Activated T-helper 17 cell treated with anti-CD3 and anti-CD28 coated beads, Interleukin-2, amount 50 U/mL, for 72 hours (primary cell): Measurements from ENCODE around the gene RAB26. TPM values are rescaled to one million over a fixed set of nuclear protein-coding genes. Genes with fewer than 3 reads are reported as not detected.
"Not testable (repeated sequence)": the region's sequence is repeated elsewhere in the genome, so short reads cannot be mapped to it uniquely, and the experiment has no call there.

ENCODE experiments used
- ATAC-seq: fragments of 150-1000 bp; cut with Tn5 transposase; replicated peaks from 2 replicates; pipeline ENCODE4 v1.10.0; 2021; ENCODE audit warnings: mild to moderate bottlenecking, moderate library complexity
- H3K27ac Mint-ChIP-seq: one replicate; pipeline ENCODE4 v1.8.0; 2022; ENCODE audit warnings: mixed read lengths
- H3K27me3 Mint-ChIP-seq: one replicate; pipeline ENCODE4 v1.8.0; 2022; ENCODE audit warnings: mixed read lengths
- H3K36me3 Mint-ChIP-seq: one replicate; pipeline ENCODE4 v1.8.0; 2022; ENCODE audit warnings: low read depth, mild to moderate bottlenecking, mixed read lengths
- H3K4me1 Mint-ChIP-seq: one replicate; pipeline ENCODE4 v1.8.0; 2022; ENCODE audit warnings: mixed read lengths
- H3K4me3 Mint-ChIP-seq: one replicate; pipeline ENCODE4 v1.8.0; 2022; ENCODE audit warnings: mild to moderate bottlenecking, mixed read lengths
- H3K9me3 Mint-ChIP-seq: one replicate; pipeline ENCODE4 v1.8.0; 2022; ENCODE audit warnings: mixed read lengths
- total RNA-seq, 2 donors: library from RNA; stranded (reverse); gene quantifications; one replicate each; pipeline ENCODE4 v1.2.3, GENCODE V29; 2022

RAB26 gene
- total RNA-seq, 2 donors from 2014 or later, result 0.28 to 0.34 TPM

DNA sequence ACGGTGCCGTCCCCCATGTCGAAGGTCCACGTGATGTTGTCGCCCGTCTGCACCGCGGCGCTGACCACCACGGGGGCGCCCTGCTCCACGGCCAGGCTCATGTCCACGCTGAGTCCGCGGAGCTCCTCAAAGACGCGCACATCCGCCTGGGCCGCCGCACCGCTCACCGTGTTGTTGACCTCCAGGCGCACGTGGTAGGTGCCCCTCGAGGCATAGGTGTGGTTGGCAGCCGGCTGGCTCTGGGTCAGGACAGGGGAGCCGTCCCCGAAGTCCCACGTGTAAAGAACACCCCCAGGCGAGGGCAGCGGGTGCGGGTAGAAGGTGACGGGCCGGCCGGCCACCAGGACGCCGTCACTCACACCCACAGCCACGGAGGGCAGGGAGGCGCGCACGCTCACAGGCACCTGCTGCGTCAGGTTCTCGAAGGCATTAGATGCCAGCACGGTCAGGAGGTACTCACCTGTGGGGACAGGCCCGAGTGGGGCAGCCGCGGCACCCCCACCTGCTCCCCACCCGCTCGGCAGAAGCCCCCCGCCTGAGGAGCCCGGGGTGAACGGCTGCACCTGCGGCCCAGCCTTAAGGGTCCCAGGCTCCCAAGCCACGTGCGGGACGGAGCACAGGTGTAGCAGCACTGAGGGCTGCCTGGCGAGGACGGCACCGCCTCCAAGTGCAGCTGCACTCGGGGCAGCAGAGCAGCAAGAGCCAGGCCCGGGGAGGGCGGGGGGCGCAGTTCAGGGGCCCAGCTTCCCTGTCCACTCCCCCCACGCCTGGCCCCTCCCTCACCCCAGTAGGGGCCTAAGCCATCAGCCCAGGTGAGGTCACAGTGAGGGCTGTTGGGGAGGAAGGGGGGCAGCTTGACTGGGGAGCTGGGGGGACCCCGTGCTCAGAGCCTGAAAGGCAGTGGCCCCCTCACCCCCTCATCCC is 36.8 kb upstream of the RAB26 start:
- H3K27ac Mint-ChIP-seq, H3K4me3 Mint-ChIP-seq, ATAC-seq, H3K27me3 Mint-ChIP-seq, H3K9me3 Mint-ChIP-seq, H3K36me3 Mint-ChIP-seq, H3K4me1 Mint-ChIP-seq: not testable (repeated sequence)

DNA sequence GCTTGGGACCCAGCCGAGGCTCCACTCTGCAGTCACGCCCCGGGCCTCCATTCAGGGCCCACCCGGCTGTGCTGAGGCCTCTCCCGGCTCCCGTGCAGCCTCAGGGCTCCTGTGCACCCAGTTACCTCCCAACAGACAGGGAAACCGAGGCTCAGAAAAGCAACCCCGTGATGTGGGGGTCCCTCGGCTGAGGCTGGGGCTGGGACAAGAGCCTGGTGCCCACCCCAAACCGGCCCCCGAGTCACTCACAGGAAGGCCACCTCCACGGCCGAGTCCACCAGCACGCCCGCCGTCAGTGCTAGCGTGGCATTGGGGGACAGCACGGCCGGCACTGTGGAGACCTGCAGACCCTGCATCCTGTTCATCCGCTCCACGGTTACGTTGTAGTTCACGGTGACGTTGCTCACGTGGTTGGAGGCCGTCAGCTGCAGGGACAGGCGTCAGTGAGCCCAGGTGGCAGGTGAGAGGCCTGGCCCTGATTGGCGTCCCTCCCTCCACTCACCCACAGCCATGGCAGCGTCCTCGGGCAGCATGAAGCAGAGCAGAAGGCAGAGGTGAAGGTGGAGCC is 35.8 kb upstream of the RAB26 start:
- not testable (repeated sequence) for H3K4me1 Mint-ChIP-seq, H3K4me3 Mint-ChIP-seq, H3K27me3 Mint-ChIP-seq

GRCh38 chr16:2114225-2114624 is 34.2 kb upstream of the RAB26 start:
- not testable (repeated sequence) for H3K36me3 Mint-ChIP-seq, ATAC-seq, H3K4me1 Mint-ChIP-seq, H3K27me3 Mint-ChIP-seq, H3K27ac Mint-ChIP-seq, H3K4me3 Mint-ChIP-seq, H3K9me3 Mint-ChIP-seq

More for the DNA sequence above, 35.8 kb upstream of the RAB26 start:
- not testable (repeated sequence) for ATAC-seq, H3K9me3 Mint-ChIP-seq, H3K36me3 Mint-ChIP-seq, H3K27ac Mint-ChIP-seq

GRCh38 chr16:2114885-2115590 is 33.4 kb upstream of the RAB26 start:
- H3K9me3 Mint-ChIP-seq, ATAC-seq, H3K4me3 Mint-ChIP-seq, H3K36me3 Mint-ChIP-seq, H3K4me1 Mint-ChIP-seq, H3K27me3 Mint-ChIP-seq, H3K27ac Mint-ChIP-seq: not testable (repeated sequence)

GRCh38 chr16:2115591-2115973 is 32.8 kb upstream of the RAB26 start:
- Mint-ChIP-seq H3K4me1 (no peaks in the 10 kb centered on the region), H3K27ac (no peak overlapping the region), H3K9me3 (no peaks in the 10 kb centered on the region), H3K27me3 (no peaks in the 10 kb centered on the region), H3K36me3 (no peaks in the 10 kb centered on the region), H3K4me3 (no peak overlapping the region)
- no peak for ATAC-seq

DNA sequence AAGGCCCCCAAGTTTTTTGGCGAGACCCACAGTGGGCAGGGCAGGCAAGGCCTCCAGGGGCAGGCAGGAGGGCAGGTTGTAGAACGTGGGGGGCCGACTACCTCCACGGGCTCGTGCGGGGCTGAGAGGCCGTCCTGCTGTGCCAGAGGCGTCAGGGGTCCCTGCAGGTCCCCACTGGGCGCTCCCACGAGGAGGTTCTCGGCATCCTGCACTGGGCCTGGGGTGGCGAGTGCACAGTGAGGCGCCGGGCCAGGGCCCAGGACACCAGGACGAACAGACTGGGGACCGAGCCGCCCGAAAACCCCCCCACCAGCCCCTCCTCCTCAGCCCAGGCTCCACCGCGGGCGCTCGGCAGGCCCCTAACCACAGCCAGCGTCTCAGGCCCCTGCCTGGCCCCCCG is 32.0 kb upstream of the RAB26 start:
- not testable (repeated sequence) for H3K4me1 Mint-ChIP-seq, H3K27me3 Mint-ChIP-seq, H3K4me3 Mint-ChIP-seq, H3K36me3 Mint-ChIP-seq, ATAC-seq, H3K9me3 Mint-ChIP-seq, H3K27ac Mint-ChIP-seq

DNA sequence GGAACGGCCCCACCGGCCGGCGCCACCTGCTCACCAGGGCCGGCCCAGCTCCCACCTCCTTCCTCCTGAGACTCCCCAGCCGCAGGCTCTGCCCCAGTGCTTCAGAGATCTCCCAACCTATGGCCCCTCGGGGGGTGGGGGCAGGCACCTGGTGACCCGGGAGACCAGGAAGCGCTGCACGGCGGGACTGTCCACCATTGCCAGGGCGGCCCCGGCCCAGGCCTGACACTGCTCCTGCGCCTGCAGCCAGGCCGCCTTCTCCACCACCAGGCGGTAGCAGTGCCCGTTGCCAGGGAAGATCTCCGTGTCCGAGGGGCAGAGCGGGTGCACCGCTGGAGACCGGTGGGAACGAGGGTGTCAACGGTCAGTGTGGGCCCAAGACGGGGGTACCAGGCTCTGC is 31.1 kb upstream of the RAB26 start:
- H3K27me3 Mint-ChIP-seq, ATAC-seq, H3K9me3 Mint-ChIP-seq, H3K27ac Mint-ChIP-seq, H3K36me3 Mint-ChIP-seq, H3K4me1 Mint-ChIP-seq, H3K4me3 Mint-ChIP-seq: not testable (repeated sequence)

GRCh38 chr16:2117960-2118722 is 30.3 kb upstream of the RAB26 start:
- not testable (repeated sequence) for H3K36me3 Mint-ChIP-seq, H3K4me3 Mint-ChIP-seq, ATAC-seq, H3K27ac Mint-ChIP-seq, H3K4me1 Mint-ChIP-seq, H3K9me3 Mint-ChIP-seq, H3K27me3 Mint-ChIP-seq

GRCh38 chr16:2121325-2121724 is 27.1 kb upstream of the RAB26 start:
- peak; percentile 72 for ATAC-seq

GRCh38 chr16:2121853-2122252 is 26.6 kb upstream of the RAB26 start:
- H3K4me1 Mint-ChIP-seq, result no peaks in the 10 kb centered on the region
- H3K27ac Mint-ChIP-seq, result no peak overlapping the region
- no peaks in the 10 kb centered on the region for H3K36me3 Mint-ChIP-seq
- H3K27me3 Mint-ChIP-seq, result no peaks in the 10 kb centered on the region
- ATAC-seq, result peak; percentile 7
- no peaks in the 10 kb centered on the region for H3K9me3 Mint-ChIP-seq
- H3K4me3 Mint-ChIP-seq, result no peak overlapping the region

More at GRCh38 chr16:2121325-2121724, 27.1 kb upstream of the RAB26 start:
- H3K27me3 Mint-ChIP-seq, H3K27ac Mint-ChIP-seq, H3K36me3 Mint-ChIP-seq, H3K4me3 Mint-ChIP-seq, H3K4me1 Mint-ChIP-seq, H3K9me3 Mint-ChIP-seq: not testable (repeated sequence)

GRCh38 chr16:2122429-2122828 is 26.0 kb upstream of the RAB26 start:
- no peaks in the 10 kb centered on the region for H3K4me1 Mint-ChIP-seq
- H3K9me3 Mint-ChIP-seq, result no peaks in the 10 kb centered on the region
- no peaks in the 10 kb centered on the region for H3K27me3 Mint-ChIP-seq
- no peak overlapping the region for H3K27ac Mint-ChIP-seq
- H3K4me3 Mint-ChIP-seq, result no peak overlapping the region
- no peak for ATAC-seq
- no peaks in the 10 kb centered on the region for H3K36me3 Mint-ChIP-seq

GRCh38 chr16:2122934-2123683 is 25.3 kb upstream of the RAB26 start:
- H3K4me1 Mint-ChIP-seq, H3K27ac Mint-ChIP-seq, H3K9me3 Mint-ChIP-seq, ATAC-seq, H3K36me3 Mint-ChIP-seq, H3K27me3 Mint-ChIP-seq, H3K4me3 Mint-ChIP-seq: not testable (repeated sequence)

DNA sequence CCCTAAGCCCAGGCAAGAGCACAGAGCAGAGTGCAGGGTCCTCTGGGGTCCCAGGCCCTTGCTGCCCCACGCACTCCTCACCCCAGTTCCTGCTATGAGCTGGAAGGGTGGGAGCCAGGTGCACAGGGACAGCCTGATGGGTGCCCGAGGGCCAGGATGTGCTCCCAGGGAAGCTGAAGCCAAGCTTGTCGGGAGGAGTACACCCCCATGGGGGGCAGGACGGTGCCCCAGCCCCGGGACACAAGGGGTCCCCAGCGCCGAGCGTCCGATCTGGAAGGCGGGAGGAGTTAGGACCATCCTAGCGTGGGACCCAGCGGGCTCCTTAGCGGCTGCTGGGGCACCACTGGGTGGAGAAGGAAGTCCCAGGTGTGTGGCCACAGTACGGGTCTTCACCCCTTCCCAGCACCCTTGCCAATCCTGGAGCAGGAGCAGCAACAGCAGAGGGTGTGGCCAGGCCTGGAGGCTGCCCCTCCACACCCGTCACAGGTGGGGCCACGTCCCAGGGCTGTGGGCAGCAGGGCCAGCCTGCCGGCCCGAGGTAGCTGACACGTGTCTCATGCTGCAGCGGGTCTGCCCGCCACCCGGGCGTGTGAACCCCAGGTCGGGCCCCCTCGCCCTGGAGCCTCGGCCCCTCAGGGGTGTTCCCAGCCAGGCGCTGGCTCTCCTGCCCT is 24.6 kb upstream of the RAB26 start:
- ATAC-seq, H3K27me3 Mint-ChIP-seq: not testable (repeated sequence)

GRCh38 chr16:2124377-2124693 is 24.1 kb upstream of the RAB26 start:
- not testable (repeated sequence) for H3K27ac Mint-ChIP-seq, H3K4me3 Mint-ChIP-seq, ATAC-seq, H3K27me3 Mint-ChIP-seq, H3K36me3 Mint-ChIP-seq, H3K4me1 Mint-ChIP-seq, H3K9me3 Mint-ChIP-seq

More for the DNA sequence above, 24.6 kb upstream of the RAB26 start:
- not testable (repeated sequence) for H3K36me3 Mint-ChIP-seq, H3K9me3 Mint-ChIP-seq, H3K4me1 Mint-ChIP-seq, H3K27ac Mint-ChIP-seq, H3K4me3 Mint-ChIP-seq
